Retinal pigment epithelial cell (primary cell): ENCODE results near the gene PPP1R7.

Source experiments
- DNase-seq: peaks from one replicate; pipeline ENCODE4 v3.0.0-alpha.2; 2010; ENCODE audit warnings: low read depth
- H3K4me3 ChIP-seq: 2 replicates; pipeline ENCODE4 v1.5.1; 2011; ENCODE audit warnings: mild to moderate bottlenecking, low read length, control low read depth, moderate library complexity
- CTCF ChIP-seq: conservative IDR thresholded peaks from 2 replicates; pipeline ENCODE4 v1.5.1; 2011; ENCODE audit warnings: low read depth, low read length, control low read depth, inconsistent platforms

PPP1R7 gene

GRCh38 chr2:241148891-241149674 is 1.2 kb upstream of the PPP1R7 start, which contains the start of gene PASK:
PASK (minus strand) TSS chr2:241149472; CDS start chr2:241143032, 6,440 bp downstream.
- no peak for TF ChIP-seq CTCF
- DNase-seq, result peak; percentile 81
- peak within 1 kb of the TSS; percentile 64 for H3K4me3 ChIP-seq

- H3K4me3 ChIP-seq, result peak overlapping the region; percentile 64
- no peak for DNase-seq
Observed at GRCh38 chr2:241149675-241149924, 667 bp upstream of the PPP1R7 start.

GRCh38 chr2:241150660-241151530 is 628 bp downstream of the PPP1R7 start:
- no peak for DNase-seq
- H3K4me3 ChIP-seq, result peak overlapping the region; percentile 64
- no peak for TF ChIP-seq CTCF

More at GRCh38 chr2:241149675-241149924, 667 bp upstream of the PPP1R7 start:
- TF ChIP-seq CTCF, result no peak

GRCh38 chr2:241151934-241152660 is 1.8 kb downstream of the PPP1R7 start:
- DNase-seq, result no peak
- TF ChIP-seq CTCF, result no peak
- H3K4me3 ChIP-seq, result no peak overlapping the region

GRCh38 chr2:241153616-241154015 is 3.3 kb downstream of the PPP1R7 start:
- no peak for DNase-seq
- no peak for TF ChIP-seq CTCF
- H3K4me3 ChIP-seq, result no peak overlapping the region

- no peak overlapping the region for H3K4me3 ChIP-seq
- DNase-seq, result peak; percentile 88
- no peak for TF ChIP-seq CTCF
Observed at GRCh38 chr2:241154915-241155314, 4.6 kb downstream of the PPP1R7 start.
